Adrenal gland (tissue), 12 donors: ENCODE measurements around the gene M6PR. TPM values are rescaled to one million over a fixed set of nuclear protein-coding genes. Genes with fewer than 3 reads are reported as not detected.

Source experiments
- DNase-seq, 7 donors: peaks; one replicate each; pipeline ENCODE4 v3.0.0-alpha.2; 2019 to 2020
- H3K27ac ChIP-seq, 5 donors: fragments of 200-600 bp; sonication (generic) in 4 of 5; 1 replicate in 3 of 5; 2 replicates in 2 of 5; pipeline versions ENCODE4 v1.5.1 to v1.8.0; 2016 to 2020; ENCODE audit warnings: mild to moderate bottlenecking in 1 of 5
- H3K27me3 ChIP-seq: fragments of 200-600 bp; 2 replicates; pipeline ENCODE4 v1.8.0; 2021
- H3K36me3 ChIP-seq, 2 donors: fragments of 200-600 bp; replicated peaks in 1 of 2; 1 replicate in 1 of 2; 2 replicates in 1 of 2; pipeline versions ENCODE4 v1.5.1 to v1.8.0; 2018 to 2022
- H3K4me1 ChIP-seq, 2 donors: fragments of 200-600 bp; replicated peaks in 1 of 2; 1 replicate in 1 of 2; 2 replicates in 1 of 2; pipeline versions ENCODE4 v1.5.1 to v1.8.0; 2018 to 2021
- H3K4me3 ChIP-seq, 4 donors: fragments of 200-600 bp; sonication (generic) in 3 of 4; one replicate each; pipeline ENCODE4 v1.5.1; 2016 to 2018
- H3K9me3 ChIP-seq, 3 donors: fragments of 200-600 bp; sonication (generic) in 1 of 3; replicated peaks in 1 of 3; 1 replicate in 2 of 3; 2 replicates in 1 of 3; pipeline versions ENCODE4 v1.5.1 to v1.8.0; 2016 to 2021
- POLR2A ChIP-seq, 2 donors: fragments of 450-650 bp; IDR thresholded peaks; one replicate each; pipeline ENCODE4 v1.6.1; 2017; ENCODE audit warnings: antibody characterized with exemption in 2 of 2, mild to moderate bottlenecking in 2 of 2, moderate library complexity in 1 of 2
- WGBS, 4 donors: extraction: QIAGEN DNeasy Blood & Tissue Kit in 2 of 4; methylation state at CpG; one replicate each; pipeline versions ENCODE4 v1.1.5 to v1.1.7; 2013 to 2017; 5-methylcytosine and 5-hydroxymethylcytosine counted together
- intact Hi-C, 2 donors: fragments of 100-400 bp; cut with DNase I; formaldehyde crosslinking; loops; one replicate each; pipeline versions ENCODE4 v1.14.1 to v1.15.0; 2022 to 2023
- polyA plus RNA-seq, 3 donors: library from polyadenylated mRNA; stranded (reverse); fragments of 200-250 nt in 2 of 3; fragments of 350-450 nt in 1 of 3; fragmentation: Illumina TruSeq in 1 of 3; extraction: RNeasy Lipid Tissue Mini Kit (QIAGEN cat#74804) in 1 of 3; gene quantifications; one replicate each; pipeline ENCODE4 v1.2.3, GENCODE V29; 2013 to 2014
- total RNA-seq, 9 donors: library from RNA; depleted of rRNA in 4 of 9; stranded (reverse); fragments of >200 nt in 4 of 9; fragments of 120-200 nt in 1 of 9; fragmentation: NEBNext Ultra II Directional in 1 of 9; extraction: Animal tissue kit (Norgen Biotek cat#: 25700) in 1 of 9; gene quantifications; one replicate each; pipeline versions ENCODE4 v1.1.0 to v1.2.4, GENCODE V29; 2013 to 2023
- TF ChIP-seq, protein P1 (sequence below), 6 experiments: fragments of 450-650 bp in 4 of 6; fragments of 200-600 bp in 2 of 6; sonication (generic) in 1 of 6; IDR thresholded peaks; 1 replicate in 5 of 6; 2 replicates in 1 of 6; pipeline versions ENCODE4 v1.5.1 to v1.8.0; 2016 to 2021; ENCODE audit warnings: antibody characterized with exemption in 6 of 6, mild to moderate bottlenecking in 2 of 6, moderate library complexity in 1 of 6
- donor health status: healthy with polysubstance abuse.
- donor health status: Bipolar disorder and iron deficiency.
- donor health status: DM: yes; HTN: yes; CAD: no.
- donor health status: DM: no; HTN: no; CAD: no.
- donor health status: DM: no; HTN: no; CAD: no.
- donor health status: DM: yes; HTN: yes; CAD: no.

The M6PR gene
- total and polyA plus RNA-seq, 12 donors = 48.8 to 194 (median 135) TPM

DNA sequence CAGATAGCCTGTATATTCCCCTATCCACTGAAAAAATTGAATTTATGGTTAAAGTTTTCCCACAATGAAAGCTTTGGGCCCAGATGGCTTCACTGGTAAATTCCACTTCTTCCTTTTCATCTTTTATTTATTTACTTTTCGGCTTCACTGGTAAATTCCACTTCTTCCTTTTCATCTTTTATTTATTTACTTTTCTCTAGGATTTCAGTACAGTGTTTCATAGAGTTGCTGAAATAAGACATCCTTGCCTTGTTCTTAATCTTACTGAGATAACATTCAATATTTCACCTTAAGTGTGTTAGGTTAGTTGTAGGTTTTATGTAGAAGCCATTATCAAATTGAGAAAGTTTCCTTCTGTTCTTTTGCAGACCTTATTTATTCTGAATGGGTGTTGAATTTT, 21.0 kb upstream of the M6PR start:
- 75 to 90% (median 80%) methylated on average over 1 of the region's 1 CpG for WGBS, 4 donors
- Histone ChIP-seq H3K4me1 (no peaks in the 10 kb centered on the region), H3K36me3 (no peaks in the 10 kb centered on the region), H3K4me3 (no peak overlapping the region), H3K27me3 (no peaks in the 10 kb centered on the region), H3K27ac (no peak overlapping the region), H3K9me3 (peaks cover 0 to 11% (median 8%) of the 10 kb centered on the region in 3 donors)
- DNase-seq = no peak
- TF ChIP-seq, protein P1, sequence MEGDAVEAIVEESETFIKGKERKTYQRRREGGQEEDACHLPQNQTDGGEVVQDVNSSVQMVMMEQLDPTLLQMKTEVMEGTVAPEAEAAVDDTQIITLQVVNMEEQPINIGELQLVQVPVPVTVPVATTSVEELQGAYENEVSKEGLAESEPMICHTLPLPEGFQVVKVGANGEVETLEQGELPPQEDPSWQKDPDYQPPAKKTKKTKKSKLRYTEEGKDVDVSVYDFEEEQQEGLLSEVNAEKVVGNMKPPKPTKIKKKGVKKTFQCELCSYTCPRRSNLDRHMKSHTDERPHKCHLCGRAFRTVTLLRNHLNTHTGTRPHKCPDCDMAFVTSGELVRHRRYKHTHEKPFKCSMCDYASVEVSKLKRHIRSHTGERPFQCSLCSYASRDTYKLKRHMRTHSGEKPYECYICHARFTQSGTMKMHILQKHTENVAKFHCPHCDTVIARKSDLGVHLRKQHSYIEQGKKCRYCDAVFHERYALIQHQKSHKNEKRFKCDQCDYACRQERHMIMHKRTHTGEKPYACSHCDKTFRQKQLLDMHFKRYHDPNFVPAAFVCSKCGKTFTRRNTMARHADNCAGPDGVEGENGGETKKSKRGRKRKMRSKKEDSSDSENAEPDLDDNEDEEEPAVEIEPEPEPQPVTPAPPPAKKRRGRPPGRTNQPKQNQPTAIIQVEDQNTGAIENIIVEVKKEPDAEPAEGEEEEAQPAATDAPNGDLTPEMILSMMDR (IDR thresholded peaks at IDR 0.05) = no peak
- TF ChIP-seq POLR2A (IDR thresholded peaks at IDR 0.05) = no peak
- intact Hi-C loops = no loop called here

- H3K27ac ChIP-seq = no peak overlapping the region
- H3K9me3 ChIP-seq = peaks cover 0 to 11% (median 8%) of the 10 kb centered on the region in 3 donors
- WGBS, 4 donors = 63 to 70% (median 67%) methylated on average over 2 of the region's 2 CpGs
- intact Hi-C loops = no loop called here
- TF ChIP-seq, protein P1 (IDR thresholded peaks at IDR 0.05) = no peak
- no peak for TF ChIP-seq POLR2A (IDR thresholded peaks at IDR 0.05)
- no peaks in the 10 kb centered on the region for H3K27me3 ChIP-seq
- no peaks in the 10 kb centered on the region for H3K36me3 ChIP-seq
- H3K4me3 ChIP-seq = no peak overlapping the region
- no peak for DNase-seq
- H3K4me1 ChIP-seq = no peaks in the 10 kb centered on the region
Observed at GRCh38 chr12:8969861-8970411, 20.5 kb upstream of the M6PR start.

GRCh38 chr12:8968761-8969160, 19.3 kb upstream of the M6PR start:
- H3K9me3 ChIP-seq = peaks cover 0 to 11% (median 8%) of the 10 kb centered on the region in 3 donors
- H3K27me3 ChIP-seq = no peaks in the 10 kb centered on the region
- TF ChIP-seq POLR2A (IDR thresholded peaks at IDR 0.05) = no peak
- TF ChIP-seq, protein P1 (IDR thresholded peaks at IDR 0.05) = no peak
- no peaks in the 10 kb centered on the region for H3K36me3 ChIP-seq
- H3K4me1 ChIP-seq = no peaks in the 10 kb centered on the region
- DNase-seq = no peak
- no peak overlapping the region for H3K27ac ChIP-seq
- H3K4me3 ChIP-seq = no peak overlapping the region
- intact Hi-C loops = no loop called here

GRCh38 chr12:8960176-8960575, 10.7 kb upstream of the M6PR start:
- TF ChIP-seq, protein P1 (IDR thresholded peaks at IDR 0.05) = no peak
- no peak for TF ChIP-seq POLR2A (IDR thresholded peaks at IDR 0.05)
- Histone ChIP-seq H3K27me3 (no peaks in the 10 kb centered on the region), H3K4me3 (no peak overlapping the region), H3K9me3 (no peaks in the 10 kb centered on the region), H3K4me1 (no peaks in the 10 kb centered on the region), H3K27ac (no peak overlapping the region), H3K36me3 (no peaks in the 10 kb centered on the region)
- DNase-seq = no peak
- WGBS, 4 donors = 96 to 100% (median 100%) methylated on average over 2 of the region's 2 CpGs
- intact Hi-C loops = no loop called here
